ENCODE data around the gene ABLIM1.

DNA sequence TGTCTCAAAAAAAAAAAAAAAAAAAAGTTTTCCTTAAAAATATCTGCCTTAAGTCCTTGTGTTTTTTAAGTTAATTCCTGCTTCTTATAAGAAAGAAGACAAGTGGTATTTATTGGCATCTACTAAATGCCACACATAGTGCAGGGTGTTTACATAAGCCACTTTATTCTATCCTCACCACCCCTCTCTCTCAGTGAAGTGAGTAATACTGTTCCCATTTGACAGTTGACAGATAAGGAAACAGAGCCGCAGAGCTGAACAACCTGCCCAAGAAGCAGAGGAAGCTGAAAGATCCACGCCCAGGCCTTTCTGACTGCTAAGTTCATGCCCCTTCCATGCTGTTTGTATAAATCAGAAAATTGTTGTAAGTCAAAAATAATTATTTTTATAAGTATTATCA is 54.1 kb downstream of the ABLIM1 start:
- TF ChIP-seq, protein P1, sequence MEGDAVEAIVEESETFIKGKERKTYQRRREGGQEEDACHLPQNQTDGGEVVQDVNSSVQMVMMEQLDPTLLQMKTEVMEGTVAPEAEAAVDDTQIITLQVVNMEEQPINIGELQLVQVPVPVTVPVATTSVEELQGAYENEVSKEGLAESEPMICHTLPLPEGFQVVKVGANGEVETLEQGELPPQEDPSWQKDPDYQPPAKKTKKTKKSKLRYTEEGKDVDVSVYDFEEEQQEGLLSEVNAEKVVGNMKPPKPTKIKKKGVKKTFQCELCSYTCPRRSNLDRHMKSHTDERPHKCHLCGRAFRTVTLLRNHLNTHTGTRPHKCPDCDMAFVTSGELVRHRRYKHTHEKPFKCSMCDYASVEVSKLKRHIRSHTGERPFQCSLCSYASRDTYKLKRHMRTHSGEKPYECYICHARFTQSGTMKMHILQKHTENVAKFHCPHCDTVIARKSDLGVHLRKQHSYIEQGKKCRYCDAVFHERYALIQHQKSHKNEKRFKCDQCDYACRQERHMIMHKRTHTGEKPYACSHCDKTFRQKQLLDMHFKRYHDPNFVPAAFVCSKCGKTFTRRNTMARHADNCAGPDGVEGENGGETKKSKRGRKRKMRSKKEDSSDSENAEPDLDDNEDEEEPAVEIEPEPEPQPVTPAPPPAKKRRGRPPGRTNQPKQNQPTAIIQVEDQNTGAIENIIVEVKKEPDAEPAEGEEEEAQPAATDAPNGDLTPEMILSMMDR (conservative IDR thresholded peaks at IDR 0.05; ENCODE audit: low read depth in 2 of 2) = no peak
- TF ChIP-seq, protein P2, sequence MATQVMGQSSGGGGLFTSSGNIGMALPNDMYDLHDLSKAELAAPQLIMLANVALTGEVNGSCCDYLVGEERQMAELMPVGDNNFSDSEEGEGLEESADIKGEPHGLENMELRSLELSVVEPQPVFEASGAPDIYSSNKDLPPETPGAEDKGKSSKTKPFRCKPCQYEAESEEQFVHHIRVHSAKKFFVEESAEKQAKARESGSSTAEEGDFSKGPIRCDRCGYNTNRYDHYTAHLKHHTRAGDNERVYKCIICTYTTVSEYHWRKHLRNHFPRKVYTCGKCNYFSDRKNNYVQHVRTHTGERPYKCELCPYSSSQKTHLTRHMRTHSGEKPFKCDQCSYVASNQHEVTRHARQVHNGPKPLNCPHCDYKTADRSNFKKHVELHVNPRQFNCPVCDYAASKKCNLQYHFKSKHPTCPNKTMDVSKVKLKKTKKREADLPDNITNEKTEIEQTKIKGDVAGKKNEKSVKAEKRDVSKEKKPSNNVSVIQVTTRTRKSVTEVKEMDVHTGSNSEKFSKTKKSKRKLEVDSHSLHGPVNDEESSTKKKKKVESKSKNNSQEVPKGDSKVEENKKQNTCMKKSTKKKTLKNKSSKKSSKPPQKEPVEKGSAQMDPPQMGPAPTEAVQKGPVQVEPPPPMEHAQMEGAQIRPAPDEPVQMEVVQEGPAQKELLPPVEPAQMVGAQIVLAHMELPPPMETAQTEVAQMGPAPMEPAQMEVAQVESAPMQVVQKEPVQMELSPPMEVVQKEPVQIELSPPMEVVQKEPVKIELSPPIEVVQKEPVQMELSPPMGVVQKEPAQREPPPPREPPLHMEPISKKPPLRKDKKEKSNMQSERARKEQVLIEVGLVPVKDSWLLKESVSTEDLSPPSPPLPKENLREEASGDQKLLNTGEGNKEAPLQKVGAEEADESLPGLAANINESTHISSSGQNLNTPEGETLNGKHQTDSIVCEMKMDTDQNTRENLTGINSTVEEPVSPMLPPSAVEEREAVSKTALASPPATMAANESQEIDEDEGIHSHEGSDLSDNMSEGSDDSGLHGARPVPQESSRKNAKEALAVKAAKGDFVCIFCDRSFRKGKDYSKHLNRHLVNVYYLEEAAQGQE (IDR thresholded peaks at IDR 0.05; ENCODE audit: unreplicated experiment) = no peak
- no peak for TF ChIP-seq EZH2phosphoT487 (IDR thresholded peaks at IDR 0.05; ENCODE audit: unreplicated experiment)
- TF ChIP-seq EZH2 (IDR thresholded peaks at IDR 0.05; ENCODE audit: low read depth, unreplicated experiment) = no peak
- TF ChIP-seq ZNF114 (CRISPR knock-in tag; IDR thresholded peaks at IDR 0.05) = no peak
- no peak for TF ChIP-seq POLR2AphosphoS5 (IDR thresholded peaks at IDR 0.05; ENCODE audit: low read depth)
- TF ChIP-seq JUNB (IDR thresholded peaks at IDR 0.05; ENCODE audit: unreplicated experiment) = no peak
- TF ChIP-seq ZNF331 (CRISPR knock-in tag; IDR thresholded peaks at IDR 0.05; ENCODE audit: low read depth) = no peak
- no peak for TF ChIP-seq STAT1 (IDR thresholded peaks at IDR 0.05; ENCODE audit: unreplicated experiment)
- TF ChIP-seq CREB1 (CRISPR knock-in tag; IDR thresholded peaks at IDR 0.05; ENCODE audit: low read depth) = no peak
- TF ChIP-seq, protein P3, sequence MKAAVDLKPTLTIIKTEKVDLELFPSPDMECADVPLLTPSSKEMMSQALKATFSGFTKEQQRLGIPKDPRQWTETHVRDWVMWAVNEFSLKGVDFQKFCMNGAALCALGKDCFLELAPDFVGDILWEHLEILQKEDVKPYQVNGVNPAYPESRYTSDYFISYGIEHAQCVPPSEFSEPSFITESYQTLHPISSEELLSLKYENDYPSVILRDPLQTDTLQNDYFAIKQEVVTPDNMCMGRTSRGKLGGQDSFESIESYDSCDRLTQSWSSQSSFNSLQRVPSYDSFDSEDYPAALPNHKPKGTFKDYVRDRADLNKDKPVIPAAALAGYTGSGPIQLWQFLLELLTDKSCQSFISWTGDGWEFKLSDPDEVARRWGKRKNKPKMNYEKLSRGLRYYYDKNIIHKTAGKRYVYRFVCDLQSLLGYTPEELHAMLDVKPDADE (IDR thresholded peaks at IDR 0.05) = no peak
